Endothelial cell of umbilical vein (primary cell): ENCODE results near the gene TMEM184B. TPM values are rescaled to one million over a fixed set of nuclear protein-coding genes. Genes with fewer than 3 reads are reported as not detected.

ENCODE experiments used
- BruUV-seq: library from RNA; stranded (reverse); fragments of 400-500 nt; replicated peaks from 2 replicates; lab custom pipeline; 2021; lab: Mats Ljungman, UMichigan
- CTCF ChIA-PET: fragments of 300-600, 350-600 bp; sonication (Branson Sonifier 250); formaldehyde crosslinking; loops from one replicate; lab custom pipeline; 2021; ENCODE audit warnings: antibody characterized with exemption, inconsistent platforms; lab: Charles Lee
- POLR2A ChIA-PET: fragments of 300-600, 350-600 bp; sonication (Branson Sonifier 250); formaldehyde crosslinking; loops from one replicate; lab custom pipeline; 2021; ENCODE audit warnings: antibody characterized with exemption, inconsistent platforms; lab: Charles Lee
- DNase-seq: peaks from one replicate; pipeline ENCODE4 v3.0.0-alpha.2; 2011; ENCODE audit warnings: low read depth, low spot score
- FAIRE-seq: peaks from 2 replicates; lab custom pipeline; 2011; peaks lifted over from hg19 to GRCh38; lab: Jason Lieb, UNC
- H2AFZ ChIP-seq: 2 replicates; pipeline ENCODE4 v1.6.0; 2012; ENCODE audit warnings: low read depth, low read length, control low read depth, inconsistent platforms
- H3K27ac ChIP-seq: 2 replicates; pipeline ENCODE4 v1.5.1; 2011; ENCODE audit warnings: low read depth, mild to moderate bottlenecking, control low read depth, low read length, moderate library complexity; ENCODE audit not compliant: insufficient read depth
- H3K27me3 ChIP-seq, 2 experiments: 2 replicates each; pipeline versions ENCODE4 v1.6.0 to v1.6.1; 2011; ENCODE audit warnings: low read length in 2 of 2, mixed read lengths in 1 of 2; ENCODE audit not compliant: control insufficient read depth in 2 of 2, insufficient read depth in 2 of 2
- H3K36me3 ChIP-seq, 2 experiments: 2 replicates in 1 of 2; 3 replicates in 1 of 2; pipeline ENCODE4 v1.5.1; 2011; ENCODE audit warnings: low read length in 2 of 2, mild to moderate bottlenecking in 1 of 2, moderate library complexity in 1 of 2; ENCODE audit not compliant: control insufficient read depth in 2 of 2, insufficient read depth in 2 of 2; ENCODE audit errors: extremely low read depth in 1 of 2
- H3K4me1 ChIP-seq: 3 replicates; pipeline ENCODE4 v1.5.1; 2011; ENCODE audit warnings: mild to moderate bottlenecking, low read length; ENCODE audit not compliant: control insufficient read depth, insufficient read depth; ENCODE audit errors: extremely low read depth
- H3K4me2 ChIP-seq: 2 replicates; pipeline ENCODE4 v1.6.1; 2011; ENCODE audit warnings: low read length, control low read depth, mixed read lengths; ENCODE audit not compliant: insufficient read depth
- H3K4me3 ChIP-seq, 3 experiments: fragments of 200-600 bp in 1 of 3; sonication (generic), shearing (Covaris generic) in 1 of 3; replicated peaks in 1 of 3; 2 replicates each; pipeline ENCODE4 v1.5.1; 2011 to 2016; ENCODE audit warnings: control low read depth in 3 of 3, low read length in 3 of 3, mild to moderate bottlenecking in 2 of 3, inconsistent platforms in 1 of 3, low read depth in 1 of 3, moderate library complexity in 1 of 3; ENCODE audit not compliant: insufficient read depth in 1 of 3
- H3K79me2 ChIP-seq: 2 replicates; pipeline ENCODE4 v1.6.0; 2012; ENCODE audit warnings: low read length, inconsistent platforms; ENCODE audit not compliant: control insufficient read depth, insufficient read depth
- H3K9ac ChIP-seq: replicated peaks from 2 replicates; pipeline ENCODE3; 2011; ENCODE audit warnings: low read length, control low read depth; ENCODE audit not compliant: insufficient read depth; ENCODE audit errors: extremely low read depth
- H3K9me1 ChIP-seq: replicated peaks from 3 replicates; pipeline ENCODE4 v1.6.0; 2011; ENCODE audit warnings: mild to moderate bottlenecking, low read length; ENCODE audit not compliant: control insufficient read depth, insufficient read depth; ENCODE audit errors: extremely low read depth
- H3K9me3 ChIP-seq: replicated peaks from 2 replicates; pipeline ENCODE4 v1.5.1; 2012; ENCODE audit warnings: low read length, inconsistent platforms; ENCODE audit not compliant: control insufficient read depth, insufficient read depth
- H4K20me1 ChIP-seq: replicated peaks from 2 replicates; pipeline ENCODE3; 2011; ENCODE audit warnings: mild to moderate bottlenecking, low read length; ENCODE audit not compliant: control insufficient read depth, insufficient read depth; ENCODE audit errors: extremely low read depth
- EZH2 ChIP-seq: IDR thresholded peaks from 2 replicates; pipeline ENCODE4 v1.6.1; 2012; ENCODE audit warnings: borderline replicate concordance, low read depth, mild to moderate bottlenecking, moderate library complexity, low read length, inconsistent platforms; ENCODE audit not compliant: severe bottlenecking
- FOS ChIP-seq: IDR thresholded peaks from 2 replicates; pipeline ENCODE4 v1.6.1; 2011; ENCODE audit warnings: mild to moderate bottlenecking, low read length, moderate library complexity, borderline replicate concordance; ENCODE audit not compliant: insufficient read depth
- GATA2 ChIP-seq: IDR thresholded peaks from 2 replicates; pipeline ENCODE4 v1.7.0; 2011; ENCODE audit warnings: low read depth, mild to moderate bottlenecking, moderate library complexity, mixed read lengths, low read length; ENCODE audit not compliant: insufficient read length, insufficient read depth
- JUN ChIP-seq: IDR thresholded peaks from 2 replicates; pipeline ENCODE4 v1.6.1; 2011; ENCODE audit warnings: borderline replicate concordance, low read depth; ENCODE audit not compliant: insufficient read length, insufficient read depth
- MYC ChIP-seq: IDR thresholded peaks from one replicate; pipeline ENCODE4 v1.6.1; 2011; ENCODE audit warnings: mild to moderate bottlenecking, low read depth, low read length
- POLR2A ChIP-seq: IDR thresholded peaks from 2 replicates; pipeline ENCODE4 v1.6.1; 2012; ENCODE audit warnings: low read depth, mild to moderate bottlenecking, control low read depth, low read length
- POLR2AphosphoS5 ChIP-seq: IDR thresholded peaks from 2 replicates; pipeline ENCODE4 v1.6.1; 2012; ENCODE audit warnings: low read depth, mild to moderate bottlenecking, control low read depth, low read length, moderate library complexity; ENCODE audit not compliant: insufficient read depth
- dilution Hi-C: fragments of 300-500 bp; cut with MboI; formaldehyde crosslinking; loops from one replicate; pipeline ENCODE4 v1.15.0; 2019; ENCODE audit warnings: low sequenced_read_pairs; ENCODE audit not compliant: extremely low pct_ligation_motif_present
- intact Hi-C: fragments of 100-400 bp; cut with micrococcal nuclease; formaldehyde crosslinking; loops from one replicate; pipeline ENCODE4 v1.10.0; 2022
- polyA plus RNA-seq, 4 experiments: library from polyadenylated mRNA; depleted of rRNA in 3 of 4; stranded (reverse) in 3 of 4; unstranded in 1 of 4; fragments of >200 nt; gene quantifications; 2 replicates each; pipeline versions ENCODE4 v1.2.1 to v1.2.3, GENCODE V29; 2011 to 2012; ENCODE audit warnings: missing spikeins in 1 of 4
- total RNA-seq: library from RNA; stranded (reverse); gene quantifications from 2 replicates; pipeline ENCODE4 v1.2.3, GENCODE V29; 2021
- TF ChIP-seq, protein P1 (sequence below), 2 donors: IDR thresholded peaks; 1 replicate in 1 of 2; 2 replicates in 1 of 2; pipeline ENCODE4 v1.5.1; 2011; ENCODE audit warnings: low read length in 2 of 2, mild to moderate bottlenecking in 2 of 2, moderate library complexity in 2 of 2, control low read depth in 1 of 2, inconsistent platforms in 1 of 2, low read depth in 1 of 2; ENCODE audit not compliant: insufficient read depth in 1 of 2; ENCODE audit errors: extremely low read depth in 1 of 2
- TF ChIP-seq, protein P2 (sequence below): IDR thresholded peaks from 2 replicates; pipeline ENCODE4 v1.6.1; 2011; ENCODE audit not compliant: insufficient read depth, insufficient read length

TMEM184B gene
- total and polyA plus RNA-seq, 2 donors (not counting 3 experiments of a cell fraction or from before 2014, with no cell fraction given): 72.5 to 96.6 TPM

DNA sequence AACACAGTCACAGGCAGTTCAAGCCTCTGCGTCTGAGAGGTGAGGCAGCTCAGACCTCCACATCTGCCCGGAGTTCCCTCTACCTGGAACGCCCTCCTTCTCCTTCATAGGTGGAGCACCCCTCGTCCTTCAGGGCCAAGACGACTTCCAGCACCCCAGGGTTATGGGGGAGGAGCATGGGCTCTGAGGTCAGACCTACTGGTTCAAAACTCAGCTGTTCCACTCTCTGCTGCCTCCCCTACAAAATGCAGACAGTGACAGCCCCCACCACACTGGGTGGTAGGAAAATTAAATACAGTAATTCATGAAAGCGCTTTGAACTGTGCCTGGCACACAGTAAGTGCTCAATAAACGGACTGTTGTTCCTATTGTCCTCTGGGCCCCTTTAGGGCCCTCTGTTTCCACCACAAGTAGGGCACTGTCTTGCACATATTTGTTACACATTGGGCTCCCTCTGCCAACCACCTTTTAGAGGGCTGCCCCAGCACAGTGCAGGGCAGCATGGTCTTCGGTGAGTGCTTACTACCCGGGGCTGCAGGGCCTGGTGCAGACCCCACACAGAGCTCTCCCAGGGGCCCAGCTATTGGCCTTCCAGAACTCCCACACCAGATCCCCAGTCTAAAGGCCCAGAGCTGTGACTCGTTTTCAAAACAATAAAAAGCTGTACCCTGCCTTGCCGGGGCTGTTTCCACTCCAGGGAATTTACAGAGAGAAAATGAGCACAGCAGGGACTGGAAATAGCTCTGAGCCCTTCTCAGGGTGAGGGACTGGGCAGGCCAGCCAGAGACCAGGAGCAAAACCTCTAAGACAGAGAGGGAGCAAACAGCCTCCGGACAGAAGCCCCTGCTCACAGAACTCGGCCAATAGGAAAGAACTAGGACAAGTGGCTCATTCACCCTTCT is 2.5 kb downstream of the TMEM184B start:
- peaks cover 68% of the 10 kb centered on the region for H3K79me2 ChIP-seq
- H3K4me3 ChIP-seq: no peak overlapping the region
- H3K27me3 ChIP-seq: no peaks in the 10 kb centered on the region
- POLR2A ChIA-PET: no interaction called here
- no peaks in the 10 kb centered on the region for H3K9me3 ChIP-seq
- H3K36me3 ChIP-seq: peaks cover 0 to 2% of the 10 kb centered on the region in 2 experiments
- DNase-seq (no peak), FAIRE-seq (no peak)
- H2AFZ ChIP-seq: no peak overlapping the region
- no peak overlapping the region for H3K9ac ChIP-seq
- no peaks in the 10 kb centered on the region for H3K9me1 ChIP-seq
- CTCF ChIA-PET: interaction anchor here (0.7 to 1.3 kb wide), 5 partner anchors 8 to 173 kb away, joined by 3 to 5 read pairs (median 4); no protein-coding TSS in a partner anchor
- H3K27ac ChIP-seq: no peak overlapping the region
- no peaks in the 10 kb centered on the region for H4K20me1 ChIP-seq
- intact Hi-C loops: loop anchor here (5.0 kb wide), 2 partner anchors 33 to 42 kb away; no protein-coding TSS in a partner anchor
- peak overlapping the region; percentile 0 for H3K4me2 ChIP-seq
- H3K4me1 ChIP-seq: peaks cover 24% of the 10 kb centered on the region
- no TSS peak for BruUV-seq
- TF ChIP-seq POLR2AphosphoS5 (no peak), JUN (no peak), MYC (no peak), EZH2 (no peak), POLR2A (no peak), FOS (no peak), GATA2 (no peak)
- TF ChIP-seq, protein P1, sequence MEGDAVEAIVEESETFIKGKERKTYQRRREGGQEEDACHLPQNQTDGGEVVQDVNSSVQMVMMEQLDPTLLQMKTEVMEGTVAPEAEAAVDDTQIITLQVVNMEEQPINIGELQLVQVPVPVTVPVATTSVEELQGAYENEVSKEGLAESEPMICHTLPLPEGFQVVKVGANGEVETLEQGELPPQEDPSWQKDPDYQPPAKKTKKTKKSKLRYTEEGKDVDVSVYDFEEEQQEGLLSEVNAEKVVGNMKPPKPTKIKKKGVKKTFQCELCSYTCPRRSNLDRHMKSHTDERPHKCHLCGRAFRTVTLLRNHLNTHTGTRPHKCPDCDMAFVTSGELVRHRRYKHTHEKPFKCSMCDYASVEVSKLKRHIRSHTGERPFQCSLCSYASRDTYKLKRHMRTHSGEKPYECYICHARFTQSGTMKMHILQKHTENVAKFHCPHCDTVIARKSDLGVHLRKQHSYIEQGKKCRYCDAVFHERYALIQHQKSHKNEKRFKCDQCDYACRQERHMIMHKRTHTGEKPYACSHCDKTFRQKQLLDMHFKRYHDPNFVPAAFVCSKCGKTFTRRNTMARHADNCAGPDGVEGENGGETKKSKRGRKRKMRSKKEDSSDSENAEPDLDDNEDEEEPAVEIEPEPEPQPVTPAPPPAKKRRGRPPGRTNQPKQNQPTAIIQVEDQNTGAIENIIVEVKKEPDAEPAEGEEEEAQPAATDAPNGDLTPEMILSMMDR (IDR thresholded peaks at IDR 0.05; ENCODE audit: extremely low read depth in 1 of 2, insufficient read depth in 1 of 2, low read depth in 1 of 2, low read length in 2 of 2): no peak
- TF ChIP-seq, protein P2, sequence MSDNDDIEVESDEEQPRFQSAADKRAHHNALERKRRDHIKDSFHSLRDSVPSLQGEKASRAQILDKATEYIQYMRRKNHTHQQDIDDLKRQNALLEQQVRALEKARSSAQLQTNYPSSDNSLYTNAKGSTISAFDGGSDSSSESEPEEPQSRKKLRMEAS: no peak
- dilution Hi-C loops: no loop called here
